Measurements from ENCODE around the gene KCNN4. TPM values are rescaled to one million over a fixed set of nuclear protein-coding genes. Genes with fewer than 3 reads are reported as not detected.

The KCNN4 gene
- total RNA-seq, 1 experiment from 2014 or later: 29.7 TPM

DNA sequence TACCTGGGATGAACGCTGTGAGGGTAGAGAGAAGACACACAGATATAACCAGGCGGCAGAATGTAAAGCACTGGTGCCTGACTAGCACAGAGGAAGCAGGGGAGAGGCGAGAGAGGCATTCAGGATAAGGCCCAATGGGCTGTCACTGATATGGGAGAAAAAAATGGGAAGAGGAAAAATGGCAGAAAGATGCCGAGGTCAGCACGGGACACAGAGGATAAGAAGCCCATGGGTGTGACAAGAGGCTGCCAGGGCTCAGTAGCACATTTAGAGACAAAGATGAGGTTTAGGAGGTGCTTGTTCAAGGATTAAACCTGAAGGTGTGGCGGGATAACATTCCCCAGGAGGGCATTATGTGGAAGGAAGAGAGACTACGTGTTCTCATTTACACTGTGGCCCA, 31.6 kb downstream of the KCNN4 start:
- in situ Hi-C loops (cut with HindIII; ENCODE audit: low pct_unique_long_range_greater_than_20kb, low sequenced_read_pairs): no loop called here
- no peak overlapping the region for H3K27ac ChIP-seq (ENCODE audit: low read length)
- H3K4me1 ChIP-seq (ENCODE audit: control insufficient read depth, insufficient read depth, low read length): peaks cover 6% of the 10 kb centered on the region
- H3K9me3 ChIP-seq (ENCODE audit: control insufficient read depth, insufficient read depth, low read depth, low read length): no peaks in the 10 kb centered on the region
- CTCF ChIA-PET: no interaction called here
- intact Hi-C loops (cut with micrococcal nuclease; ENCODE audit: unreplicated experiment): no loop called here
- ATAC-seq (no peak), DNase-seq (ENCODE audit: low read depth, low spot score) (no peak)
- no peak overlapping the region for H3K4me3 ChIP-seq (ENCODE audit: low read depth in 2 of 2, low read length in 2 of 2)
- TF ChIP-seq TCF7L2 (IDR thresholded peaks at IDR 0.05; ENCODE audit: low read depth, low read length) (no peak), SIN3A (IDR thresholded peaks at IDR 0.05; ENCODE audit: borderline replicate concordance, insufficient read depth, low read depth, low read length) (no peak), POLR2AphosphoS5 (IDR thresholded peaks at IDR 0.05; ENCODE audit: low read depth, low read length) (no peak)
- TF ChIP-seq, protein P1, sequence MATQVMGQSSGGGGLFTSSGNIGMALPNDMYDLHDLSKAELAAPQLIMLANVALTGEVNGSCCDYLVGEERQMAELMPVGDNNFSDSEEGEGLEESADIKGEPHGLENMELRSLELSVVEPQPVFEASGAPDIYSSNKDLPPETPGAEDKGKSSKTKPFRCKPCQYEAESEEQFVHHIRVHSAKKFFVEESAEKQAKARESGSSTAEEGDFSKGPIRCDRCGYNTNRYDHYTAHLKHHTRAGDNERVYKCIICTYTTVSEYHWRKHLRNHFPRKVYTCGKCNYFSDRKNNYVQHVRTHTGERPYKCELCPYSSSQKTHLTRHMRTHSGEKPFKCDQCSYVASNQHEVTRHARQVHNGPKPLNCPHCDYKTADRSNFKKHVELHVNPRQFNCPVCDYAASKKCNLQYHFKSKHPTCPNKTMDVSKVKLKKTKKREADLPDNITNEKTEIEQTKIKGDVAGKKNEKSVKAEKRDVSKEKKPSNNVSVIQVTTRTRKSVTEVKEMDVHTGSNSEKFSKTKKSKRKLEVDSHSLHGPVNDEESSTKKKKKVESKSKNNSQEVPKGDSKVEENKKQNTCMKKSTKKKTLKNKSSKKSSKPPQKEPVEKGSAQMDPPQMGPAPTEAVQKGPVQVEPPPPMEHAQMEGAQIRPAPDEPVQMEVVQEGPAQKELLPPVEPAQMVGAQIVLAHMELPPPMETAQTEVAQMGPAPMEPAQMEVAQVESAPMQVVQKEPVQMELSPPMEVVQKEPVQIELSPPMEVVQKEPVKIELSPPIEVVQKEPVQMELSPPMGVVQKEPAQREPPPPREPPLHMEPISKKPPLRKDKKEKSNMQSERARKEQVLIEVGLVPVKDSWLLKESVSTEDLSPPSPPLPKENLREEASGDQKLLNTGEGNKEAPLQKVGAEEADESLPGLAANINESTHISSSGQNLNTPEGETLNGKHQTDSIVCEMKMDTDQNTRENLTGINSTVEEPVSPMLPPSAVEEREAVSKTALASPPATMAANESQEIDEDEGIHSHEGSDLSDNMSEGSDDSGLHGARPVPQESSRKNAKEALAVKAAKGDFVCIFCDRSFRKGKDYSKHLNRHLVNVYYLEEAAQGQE (IDR thresholded peaks at IDR 0.05; ENCODE audit: insufficient read depth in 1 of 2, low read depth in 2 of 2, low read length in 1 of 2): no peak
- TF ChIP-seq, protein P2, sequence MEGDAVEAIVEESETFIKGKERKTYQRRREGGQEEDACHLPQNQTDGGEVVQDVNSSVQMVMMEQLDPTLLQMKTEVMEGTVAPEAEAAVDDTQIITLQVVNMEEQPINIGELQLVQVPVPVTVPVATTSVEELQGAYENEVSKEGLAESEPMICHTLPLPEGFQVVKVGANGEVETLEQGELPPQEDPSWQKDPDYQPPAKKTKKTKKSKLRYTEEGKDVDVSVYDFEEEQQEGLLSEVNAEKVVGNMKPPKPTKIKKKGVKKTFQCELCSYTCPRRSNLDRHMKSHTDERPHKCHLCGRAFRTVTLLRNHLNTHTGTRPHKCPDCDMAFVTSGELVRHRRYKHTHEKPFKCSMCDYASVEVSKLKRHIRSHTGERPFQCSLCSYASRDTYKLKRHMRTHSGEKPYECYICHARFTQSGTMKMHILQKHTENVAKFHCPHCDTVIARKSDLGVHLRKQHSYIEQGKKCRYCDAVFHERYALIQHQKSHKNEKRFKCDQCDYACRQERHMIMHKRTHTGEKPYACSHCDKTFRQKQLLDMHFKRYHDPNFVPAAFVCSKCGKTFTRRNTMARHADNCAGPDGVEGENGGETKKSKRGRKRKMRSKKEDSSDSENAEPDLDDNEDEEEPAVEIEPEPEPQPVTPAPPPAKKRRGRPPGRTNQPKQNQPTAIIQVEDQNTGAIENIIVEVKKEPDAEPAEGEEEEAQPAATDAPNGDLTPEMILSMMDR (IDR thresholded peaks at IDR 0.05): no peak
- H3K36me3 ChIP-seq (ENCODE audit: control insufficient read depth, insufficient read depth, low read length): peaks cover 11% of the 10 kb centered on the region
- BruUV-seq (replicated peaks): no TSS peak
- POLR2A ChIA-PET: no interaction called here
- no peaks in the 10 kb centered on the region for H3K27me3 ChIP-seq (ENCODE audit: control insufficient read depth, insufficient read depth, low read length)

DNA sequence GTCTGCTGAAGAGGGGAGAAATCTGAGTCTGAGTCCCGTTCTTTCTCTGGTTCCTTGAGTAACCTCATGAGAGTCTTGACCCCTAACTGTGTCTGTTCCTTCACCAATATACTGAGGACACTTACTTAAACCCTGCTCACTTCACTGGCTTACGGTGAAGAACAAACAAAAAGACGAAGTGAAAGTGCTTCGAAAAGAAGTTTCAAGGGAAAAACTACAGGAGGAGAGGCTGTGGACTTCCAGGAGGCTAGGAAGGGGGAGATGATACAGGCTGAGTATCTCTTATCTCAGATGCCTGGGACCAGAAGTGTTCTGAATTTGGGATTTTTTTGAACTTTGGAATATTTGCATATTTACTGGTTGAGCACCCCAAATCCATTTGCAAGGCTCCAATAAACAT, 32.1 kb downstream of the KCNN4 start:
- in situ Hi-C loops (cut with HindIII; ENCODE audit: low pct_unique_long_range_greater_than_20kb, low sequenced_read_pairs): no loop called here
- no peaks in the 10 kb centered on the region for H3K27me3 ChIP-seq (ENCODE audit: control insufficient read depth, insufficient read depth, low read length)
- ATAC-seq (no peak), DNase-seq (ENCODE audit: low read depth, low spot score) (no peak)
- TF ChIP-seq SIN3A (IDR thresholded peaks at IDR 0.05; ENCODE audit: borderline replicate concordance, insufficient read depth, low read depth, low read length) (no peak), POLR2AphosphoS5 (IDR thresholded peaks at IDR 0.05; ENCODE audit: low read depth, low read length) (no peak), TCF7L2 (IDR thresholded peaks at IDR 0.05; ENCODE audit: low read depth, low read length) (no peak)
- TF ChIP-seq, protein P1 (IDR thresholded peaks at IDR 0.05; ENCODE audit: insufficient read depth in 1 of 2, low read depth in 2 of 2, low read length in 1 of 2): no peak
- TF ChIP-seq, protein P2 (IDR thresholded peaks at IDR 0.05): no peak
- H3K4me1 ChIP-seq (ENCODE audit: control insufficient read depth, insufficient read depth, low read length): peaks cover 6% of the 10 kb centered on the region
- H3K9me3 ChIP-seq (ENCODE audit: control insufficient read depth, insufficient read depth, low read depth, low read length): no peaks in the 10 kb centered on the region
- H3K36me3 ChIP-seq (ENCODE audit: control insufficient read depth, insufficient read depth, low read length): peaks cover 11% of the 10 kb centered on the region
- BruUV-seq (replicated peaks): no TSS peak
- ChIA-PET CTCF (no interaction called here), POLR2A (no interaction called here)
- intact Hi-C loops (cut with micrococcal nuclease; ENCODE audit: unreplicated experiment): no loop called here
- no peak overlapping the region for H3K27ac ChIP-seq (ENCODE audit: low read length)
- no peak overlapping the region for H3K4me3 ChIP-seq (ENCODE audit: low read depth in 2 of 2, low read length in 2 of 2)
